DMS114 treated with DMSO at 0.1 percent for 48 hours (cell line): ENCODE measurements around the gene ABHD14A.
"Not testable (repeated sequence)": the region's sequence is repeated elsewhere in the genome, so short reads cannot be mapped to it uniquely, and the experiment has no call there.

Experiments used
- DNase-seq: peaks from one replicate; lab custom pipeline; 2025; ENCODE audit not compliant: unreplicated experiment; lab: John Stamatoyannopoulos, UW

ABHD14A gene

DNA sequence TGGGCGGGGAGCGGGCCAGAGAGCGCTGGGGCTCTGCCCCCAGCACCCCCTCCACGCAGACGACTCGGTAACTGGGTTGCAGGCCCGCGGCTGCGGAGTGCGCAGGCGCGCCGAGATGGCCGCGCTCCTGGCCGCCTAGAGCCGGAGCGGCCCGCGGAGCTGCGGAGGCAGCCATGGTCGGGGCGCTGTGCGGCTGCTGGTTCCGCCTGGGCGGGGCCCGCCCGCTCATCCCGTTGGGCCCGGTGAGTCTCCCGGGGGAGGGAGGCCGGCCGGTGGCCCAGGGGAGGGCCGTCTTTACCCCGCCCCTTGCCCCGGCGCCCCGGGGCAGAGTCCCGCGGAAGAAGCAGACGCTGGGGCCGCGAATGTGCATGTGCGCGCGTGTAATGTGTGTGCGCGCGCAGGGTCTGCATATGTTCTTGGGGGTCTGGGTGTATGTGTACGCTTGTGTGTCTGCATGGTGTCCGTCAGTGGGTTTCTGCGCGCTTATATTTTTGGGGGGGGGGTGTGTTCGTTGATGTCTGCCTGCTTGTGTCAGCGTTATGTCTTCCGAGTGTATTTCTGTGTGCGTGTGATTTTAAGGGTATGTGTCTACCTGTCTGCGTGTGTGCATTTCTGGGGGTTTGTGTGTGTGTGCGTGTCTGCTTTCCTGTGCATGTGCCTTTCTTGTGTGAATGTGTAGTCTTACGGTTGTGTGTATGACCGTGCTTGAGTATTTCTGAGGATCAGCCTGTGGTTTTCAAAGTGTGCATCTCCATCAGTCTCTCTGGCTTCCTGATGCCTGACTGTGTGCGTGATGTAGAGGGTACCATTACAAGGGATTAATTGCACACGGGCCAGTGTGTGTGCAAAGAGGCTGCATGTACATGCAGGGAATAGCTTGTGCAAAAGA is at the start of gene ABHD14A:
ABHD14A (plus strand) TSS at position 102 of the 889 bp plus-strand sequence; CDS start at position 174, 72 bp downstream.
- peak; percentile 22 for DNase-seq

DNA sequence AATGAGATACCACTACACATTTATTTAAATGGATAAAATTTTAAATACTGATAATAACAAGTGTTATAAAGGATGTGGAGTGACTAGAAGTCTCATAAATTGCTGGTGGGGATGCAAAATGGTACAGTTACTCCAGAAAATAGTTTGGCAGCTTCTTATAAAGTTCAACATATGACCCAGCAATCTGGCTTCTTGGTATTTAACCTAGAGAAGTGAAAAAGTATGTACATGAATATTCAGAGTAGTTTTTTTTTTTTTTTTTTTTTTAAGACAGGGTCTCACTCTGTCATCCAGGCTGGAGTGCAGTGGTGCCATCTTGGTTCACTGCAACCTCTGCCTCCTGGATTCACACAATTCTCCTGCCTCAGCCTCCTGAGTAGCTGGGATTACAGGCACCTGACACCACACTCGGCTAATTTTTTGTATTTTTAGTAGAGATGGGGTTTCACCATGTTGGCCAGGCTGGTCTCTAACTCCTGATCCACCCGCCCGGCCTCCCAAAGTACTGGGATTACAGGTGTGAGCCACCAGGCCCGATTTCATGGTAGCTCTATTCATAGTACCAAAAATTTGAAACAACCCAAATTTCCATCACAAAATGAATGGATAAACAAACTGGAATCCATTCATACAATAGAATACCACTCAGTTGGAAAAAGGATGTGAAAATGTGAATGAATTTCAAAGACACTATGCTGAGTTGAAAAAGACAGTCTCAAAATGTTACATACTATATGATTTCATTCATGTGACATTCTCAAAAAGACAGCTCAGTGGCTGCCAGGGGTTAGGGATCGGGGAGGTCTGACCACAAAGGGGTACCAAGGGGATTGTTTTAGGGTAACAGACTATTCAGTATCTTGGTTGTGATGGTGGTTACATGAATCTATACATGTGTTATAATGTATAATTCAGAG is 47.5 kb upstream of the ABHD14A start:
- DNase-seq: no peak

DNA sequence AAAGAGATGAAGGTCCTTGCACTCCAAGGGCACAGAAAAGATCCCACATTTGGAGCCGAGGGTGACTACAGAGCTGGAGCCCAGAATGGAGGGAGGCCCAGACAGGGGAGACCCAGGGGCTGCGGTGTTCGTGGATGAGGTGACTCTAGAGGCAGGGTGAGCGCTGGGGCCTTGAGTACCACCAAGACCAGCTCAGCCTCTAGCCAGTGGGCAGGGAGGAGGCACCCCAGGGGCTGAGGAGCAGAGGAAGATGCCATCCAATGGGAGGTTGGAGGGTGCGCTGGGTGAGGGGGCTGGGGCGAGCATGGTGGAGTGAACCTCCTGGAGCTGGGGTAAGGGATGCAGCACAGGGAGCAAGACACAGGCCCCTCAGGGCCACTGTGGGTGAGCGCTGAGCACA is 46.4 kb upstream of the ABHD14A start:
- no peak for DNase-seq

DNA sequence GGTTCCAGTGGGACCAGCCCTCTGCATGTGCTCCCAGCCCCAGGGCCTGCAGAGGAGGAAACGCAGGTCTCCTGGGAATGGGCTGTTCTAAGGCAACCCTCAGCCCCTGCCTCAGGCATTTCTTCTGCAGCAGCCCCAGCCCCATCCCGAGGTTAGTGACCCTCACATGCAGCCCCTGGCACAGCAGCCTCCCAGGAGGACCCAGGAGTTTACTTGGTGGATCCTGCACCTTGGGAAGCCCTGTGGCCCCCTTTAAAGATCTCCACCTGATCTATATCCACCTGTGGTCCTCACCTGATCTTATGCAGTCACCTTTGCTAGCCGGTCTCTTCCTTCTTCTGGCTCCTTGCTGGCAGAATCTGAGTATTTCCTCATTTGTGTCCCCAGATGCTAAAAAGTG is 45.9 kb upstream of the ABHD14A start:
- not testable (repeated sequence) for DNase-seq

DNA sequence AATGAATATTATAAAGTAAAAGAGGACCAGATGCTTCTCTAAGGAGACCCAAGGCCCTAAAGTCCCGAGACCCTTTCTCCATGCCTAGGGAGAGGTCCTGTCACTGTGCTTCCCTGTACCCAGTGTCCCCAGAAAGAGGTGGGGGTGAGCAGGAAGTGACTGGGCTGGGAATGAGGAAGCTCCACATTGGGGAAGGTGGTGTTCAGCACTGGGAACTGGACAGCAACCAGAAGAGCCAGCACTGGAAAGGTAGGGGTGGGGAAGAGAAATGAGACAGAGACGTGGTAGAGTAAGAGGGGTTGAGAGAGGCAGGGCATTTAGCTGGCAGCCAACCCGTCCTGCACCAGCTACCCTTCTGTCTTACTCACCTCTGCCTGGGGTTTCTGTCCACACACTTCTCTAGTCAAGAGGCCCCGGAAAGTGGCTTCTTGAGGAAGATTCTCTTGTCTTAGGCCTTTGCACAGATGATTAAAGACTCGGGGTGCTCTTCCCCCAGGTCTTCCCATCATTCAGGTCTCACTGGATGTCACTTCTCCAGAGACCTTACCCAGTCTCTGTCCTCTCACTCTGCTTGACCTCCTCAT is 45.4 kb upstream of the ABHD14A start:
- no peak for DNase-seq

DNA sequence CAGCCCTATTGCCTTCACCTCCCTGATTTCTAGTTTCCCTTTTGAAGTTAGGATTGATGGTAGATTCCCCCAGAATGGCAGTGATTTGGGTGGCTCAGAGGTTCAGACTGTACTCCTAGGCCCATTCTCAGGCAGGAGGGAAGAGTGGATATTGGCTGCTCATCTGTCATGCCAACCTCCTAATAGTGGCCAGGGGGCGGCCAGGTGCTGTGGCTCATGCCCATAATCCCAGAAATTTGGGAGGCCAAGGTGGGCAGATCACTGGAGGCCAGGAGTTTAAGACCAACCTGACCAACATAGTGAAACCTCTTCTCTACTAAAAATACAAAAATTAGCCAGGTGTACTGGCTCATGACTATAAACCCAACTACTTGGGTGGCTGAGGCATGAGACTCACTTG is 44.4 kb upstream of the ABHD14A start:
- no peak for DNase-seq

DNA sequence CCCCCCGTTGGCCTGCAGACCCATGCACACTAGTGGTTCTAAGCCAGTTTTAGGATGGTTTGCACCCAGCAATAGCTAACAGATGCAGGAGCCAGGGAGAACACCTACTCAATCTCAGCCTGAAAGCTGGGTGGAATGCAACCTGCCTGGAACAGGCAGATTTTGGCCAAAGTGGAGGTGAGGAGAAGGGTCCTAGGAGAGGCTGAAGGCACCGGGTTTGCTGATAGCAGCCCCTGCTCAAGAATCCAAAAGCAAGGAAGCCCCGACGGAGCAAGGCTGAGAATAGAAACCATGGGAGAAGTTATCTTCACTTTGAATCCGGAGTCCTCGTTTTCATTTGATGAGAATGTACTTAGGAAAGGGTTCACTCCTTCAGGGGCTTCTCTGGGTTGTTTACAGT is 43.1 kb upstream of the ABHD14A start:
- no peak for DNase-seq

DNA sequence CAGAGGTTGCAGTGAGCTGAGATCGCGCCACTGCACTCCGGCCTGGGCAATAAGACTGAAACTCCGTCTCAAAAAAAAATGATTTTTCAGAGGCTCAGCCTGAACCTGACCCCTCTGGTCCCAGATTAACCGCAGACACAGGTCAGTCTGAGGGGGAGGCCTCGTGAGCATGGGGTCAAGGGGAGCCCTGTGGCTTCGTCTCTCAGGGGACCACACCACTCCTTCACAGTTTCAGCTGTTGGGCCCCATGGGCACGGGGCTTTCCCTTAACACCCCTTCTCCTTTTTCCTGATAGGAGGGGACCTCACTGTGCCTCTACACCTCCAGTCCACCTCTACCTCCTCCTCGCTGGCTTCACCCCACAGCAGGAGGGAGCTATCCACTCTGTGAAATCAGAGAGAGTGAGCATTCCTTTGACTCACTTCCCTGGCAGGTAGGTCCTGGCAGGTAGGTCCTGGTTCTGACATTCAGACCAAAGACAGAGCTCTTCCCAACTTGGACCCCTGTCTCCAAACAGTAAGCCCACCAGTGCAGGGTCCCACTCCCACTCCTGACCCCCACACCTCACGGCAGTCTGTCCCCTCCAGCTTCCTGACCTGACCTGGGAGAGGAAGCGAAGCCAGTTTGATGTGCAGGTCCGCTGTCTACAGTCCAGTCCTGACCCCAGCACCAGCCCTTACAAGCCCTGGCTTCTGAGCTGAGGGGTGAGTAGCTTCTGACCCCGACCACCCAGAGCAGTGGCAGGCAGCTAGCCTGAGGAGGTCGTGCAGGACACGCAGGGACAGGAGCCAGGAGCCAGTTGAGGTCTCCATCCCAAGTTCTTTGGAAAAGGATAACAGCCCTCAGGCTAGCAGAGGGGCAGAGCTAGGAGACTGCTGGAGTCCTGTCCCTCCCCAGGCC is 42.1 kb upstream of the ABHD14A start:
- DNase-seq: no peak

DNA sequence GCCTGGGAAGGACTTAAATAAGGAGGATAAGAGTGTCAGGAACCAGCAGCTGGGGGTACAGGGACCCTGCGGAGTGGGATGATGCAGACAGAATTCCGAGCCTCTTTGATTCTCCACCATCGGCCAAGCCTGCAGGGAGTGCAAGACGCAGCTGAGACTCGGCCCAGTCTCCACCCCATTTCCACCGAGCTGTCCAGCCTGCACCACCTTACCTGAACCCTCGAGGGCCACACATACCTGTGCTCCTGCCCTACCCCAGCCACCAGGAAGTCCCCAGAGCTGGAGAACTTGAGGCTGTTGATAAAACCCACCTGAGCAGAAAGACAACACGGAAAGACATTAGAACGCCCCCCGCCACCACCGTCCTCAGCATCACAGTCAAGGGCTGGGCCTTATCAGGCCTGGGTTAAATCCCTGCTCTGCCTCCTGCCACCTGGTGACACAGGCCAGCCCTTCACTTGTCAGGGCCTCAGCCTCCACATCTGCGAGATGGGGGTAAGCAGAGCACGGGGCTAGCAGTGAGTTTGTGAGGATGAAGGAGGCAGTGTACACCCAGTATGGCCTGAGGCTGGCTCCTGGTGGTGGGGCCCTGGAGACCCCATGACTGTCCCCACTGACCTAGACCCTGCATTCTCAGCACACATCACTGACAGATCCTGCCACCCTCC is 41.3 kb upstream of the ABHD14A start:
- no peak for DNase-seq

DNA sequence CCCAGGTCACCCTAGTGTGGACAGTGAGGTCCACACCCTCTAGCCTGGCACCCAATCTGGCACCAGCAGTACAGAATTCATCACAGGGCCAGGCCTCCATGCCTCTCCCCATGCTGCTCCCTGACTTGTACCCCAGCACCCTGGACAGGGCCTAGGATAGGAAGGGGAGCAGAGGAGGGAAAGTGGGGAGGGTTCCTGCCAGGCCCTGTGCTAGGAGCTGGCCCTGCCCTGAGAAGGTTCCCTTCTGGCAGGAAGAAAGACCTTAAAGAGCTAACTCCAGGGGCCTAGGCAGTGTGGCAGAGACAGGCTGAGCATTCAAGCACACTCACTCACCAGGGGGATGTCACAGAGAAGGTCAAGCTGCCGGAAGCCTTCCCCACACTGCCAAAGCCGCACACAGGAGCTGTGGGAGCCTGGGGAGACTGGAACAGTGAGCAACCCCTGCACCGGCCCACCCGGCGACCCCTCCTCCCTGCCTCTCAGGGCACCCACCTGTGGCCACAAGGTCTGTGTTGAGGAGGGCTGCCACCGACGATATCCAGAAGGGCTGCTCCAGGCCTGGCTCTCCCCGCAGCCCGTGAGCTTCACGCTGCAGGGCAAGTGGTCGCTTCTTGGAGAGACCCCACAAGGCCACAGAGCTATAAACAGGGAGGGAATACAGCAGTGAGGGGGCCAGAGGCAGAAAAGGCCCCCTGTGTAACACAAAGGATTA is 40.6 kb upstream of the ABHD14A start:
- DNase-seq: no peak

DNA sequence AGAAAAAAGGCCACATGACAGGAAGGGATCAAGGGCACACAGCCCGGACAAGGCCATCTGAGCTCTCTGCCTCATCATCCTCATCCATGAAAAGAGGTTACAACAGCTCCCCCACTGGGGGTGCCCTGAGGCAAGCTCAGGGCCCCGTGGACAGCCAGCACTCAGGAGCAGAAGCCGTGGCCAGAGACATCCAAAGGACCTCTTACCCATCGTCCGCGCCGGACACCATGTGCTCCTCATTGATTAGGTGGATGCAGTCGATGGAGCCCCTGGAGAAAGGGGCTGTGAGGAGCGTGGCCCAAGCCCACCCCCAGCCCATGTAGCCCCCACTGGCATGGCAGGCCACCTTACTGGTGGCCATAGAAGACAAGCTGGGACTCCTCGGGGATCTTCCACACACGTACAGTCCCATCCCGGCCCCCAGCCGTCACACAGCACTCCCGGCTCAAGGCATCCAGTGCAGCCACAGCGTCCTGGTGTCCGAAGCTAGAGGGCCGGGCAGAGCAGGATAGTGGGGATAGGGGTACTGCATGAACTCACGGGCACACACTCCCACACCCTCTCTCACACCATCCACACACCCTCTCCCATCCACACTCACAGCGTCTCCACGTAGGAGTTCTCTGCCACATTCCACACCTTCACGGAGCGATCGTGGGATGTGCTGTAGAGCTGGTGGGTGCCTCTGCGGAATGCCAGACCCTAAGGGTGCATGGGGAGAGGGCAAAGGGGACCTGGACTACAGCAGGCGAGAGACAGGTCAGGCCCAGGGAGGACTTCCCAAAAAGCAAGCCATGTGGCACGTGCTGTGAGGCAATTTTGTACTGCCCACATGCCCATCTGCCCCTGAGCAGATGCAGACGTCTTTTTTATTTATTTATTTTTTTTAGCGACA is 39.6 kb upstream of the ABHD14A start:
- DNase-seq: no peak

DNA sequence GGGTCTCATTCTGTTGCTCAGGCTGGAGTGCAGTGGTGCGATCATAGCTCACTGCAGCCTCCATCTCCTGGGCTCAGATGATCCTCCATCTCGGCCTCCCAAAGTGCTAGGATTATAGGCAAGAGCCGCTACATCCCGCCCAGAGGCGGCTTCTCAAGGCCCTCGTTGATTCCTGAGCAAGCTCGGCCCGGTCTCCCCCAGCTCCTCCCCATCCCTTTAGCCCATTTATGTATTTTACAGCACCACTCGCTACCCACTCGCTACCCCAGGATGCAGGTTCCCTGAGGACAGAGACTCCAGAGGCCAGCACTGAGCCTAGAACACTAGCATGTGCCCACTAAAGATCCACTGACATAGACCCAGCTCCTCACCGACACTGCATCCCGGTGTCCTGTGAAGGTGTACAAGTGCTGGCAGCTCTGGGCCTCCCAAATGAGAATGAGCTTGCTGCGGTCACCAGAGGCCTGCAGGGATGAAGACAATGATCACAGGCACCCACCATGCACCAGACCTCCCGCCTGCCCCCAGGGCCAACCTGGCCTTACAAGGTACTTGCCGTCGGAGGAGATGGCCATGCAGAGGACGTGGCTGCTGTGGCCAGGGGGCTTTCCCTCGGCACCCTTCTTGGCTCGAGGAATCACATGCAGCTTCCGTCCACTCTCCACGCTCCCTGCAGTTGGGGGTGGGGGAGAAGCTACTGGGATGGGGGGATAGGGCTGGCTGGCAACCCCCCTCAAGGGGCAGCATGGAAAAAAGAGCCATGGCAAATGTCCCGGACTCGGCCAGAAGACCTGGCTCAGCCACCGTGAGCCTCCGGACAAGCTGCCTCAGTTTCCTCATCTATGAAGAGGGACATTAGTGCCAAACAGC is 38.7 kb upstream of the ABHD14A start:
- DNase-seq: no peak

DNA sequence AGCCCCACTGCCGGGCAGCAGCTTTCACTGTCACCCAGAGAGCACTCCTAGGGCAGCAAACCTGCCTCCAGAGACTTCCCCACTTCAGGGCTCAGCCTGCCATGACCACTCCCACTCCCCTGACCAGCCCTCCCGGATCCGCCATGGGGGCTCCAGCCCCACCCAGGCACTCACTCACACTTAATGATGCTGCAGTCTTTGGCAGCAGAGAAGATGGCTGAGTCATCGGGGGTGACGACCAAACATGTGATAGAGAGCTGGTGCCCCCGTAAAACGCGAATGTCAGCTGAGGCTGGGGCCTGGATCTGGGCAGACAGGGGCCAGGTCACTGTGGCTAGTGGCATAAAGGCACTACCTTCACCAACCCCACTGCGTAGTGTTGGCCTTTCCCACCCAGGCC is 37.9 kb upstream of the ABHD14A start:
- DNase-seq: no peak

DNA sequence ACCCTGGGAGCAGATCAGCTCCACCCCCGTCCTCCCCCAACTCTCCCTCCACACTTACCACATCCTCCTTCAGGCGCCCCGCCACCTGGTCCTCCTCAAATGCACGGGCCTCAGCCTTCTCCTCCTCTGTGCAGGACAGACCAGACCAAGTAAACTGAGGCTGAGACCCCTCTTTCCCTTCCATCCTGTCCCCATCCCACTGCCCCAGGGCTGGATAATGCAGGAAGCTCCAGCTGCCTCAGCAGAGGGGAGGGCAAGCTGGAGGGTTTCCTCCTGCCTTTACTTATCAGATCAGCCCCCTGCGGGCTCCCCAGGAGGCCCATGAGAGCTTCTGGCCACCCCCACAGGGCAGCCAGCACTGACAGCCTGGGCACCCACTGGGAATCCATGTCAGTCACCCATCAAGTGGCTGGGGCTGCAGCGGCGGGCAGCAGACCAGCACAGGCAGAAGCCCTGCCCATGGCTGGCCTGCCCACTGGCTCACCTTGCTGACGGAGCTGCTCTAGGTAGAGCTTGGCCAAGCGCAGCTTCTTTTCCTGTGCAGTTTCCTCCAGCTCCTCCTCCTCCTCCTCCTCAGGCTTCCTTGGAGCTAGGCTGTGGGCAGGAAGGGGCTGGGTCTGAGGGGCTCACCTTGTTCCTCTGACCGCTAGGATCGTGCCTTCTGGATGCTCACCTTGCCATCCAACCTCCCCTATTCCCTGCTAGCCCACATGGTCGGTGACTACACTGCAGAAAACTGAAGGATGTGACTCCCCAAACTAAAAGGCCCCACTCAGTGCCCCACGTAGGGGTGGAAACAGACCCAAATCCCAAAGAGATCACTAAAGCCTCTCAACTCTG is 37.0 kb upstream of the ABHD14A start:
- DNase-seq: no peak

DNA sequence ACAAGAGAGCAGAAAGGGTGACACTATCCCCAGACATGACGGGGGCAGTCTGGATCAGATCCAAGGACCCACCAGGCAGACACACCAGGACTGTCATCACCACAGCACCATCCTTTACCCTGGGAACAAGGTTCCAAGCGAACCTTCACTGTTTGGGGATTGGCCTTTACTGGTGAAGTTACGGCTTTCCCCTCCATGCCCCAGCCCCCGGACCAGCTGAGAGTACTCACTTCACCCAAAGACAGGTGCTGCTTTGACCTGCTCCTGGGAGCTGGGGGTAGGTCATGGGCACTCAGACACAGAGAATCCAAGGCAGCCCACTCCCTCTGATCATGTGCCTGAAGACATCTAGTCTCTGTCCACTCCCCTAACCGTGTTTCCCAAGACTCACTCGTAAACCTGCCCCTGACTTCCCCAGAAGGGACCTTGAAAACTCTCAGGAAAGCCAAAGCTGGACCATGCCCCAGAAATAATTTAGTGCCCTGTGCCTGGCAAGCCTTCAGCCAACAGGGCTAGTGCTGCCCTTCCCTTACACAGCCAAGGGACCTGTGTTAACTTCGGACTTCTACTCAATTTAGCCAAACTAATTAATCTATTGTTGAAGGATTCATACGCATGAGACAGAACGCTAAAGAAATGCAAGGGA is 36.0 kb upstream of the ABHD14A start:
- no peak for DNase-seq
